H1 (cell line): ENCODE measurements around the gene PPP1R15B. TPM values are rescaled to one million over a fixed set of nuclear protein-coding genes. Genes with fewer than 3 reads are reported as not detected.
A peak's percentile ranks its signal among the peaks of the same experiment; 100 is the strongest.

ENCODE experiments used
- CTCF ChIA-PET: fragments of 300-600 bp; sonication (Branson Sonifier 250); formaldehyde crosslinking; loops from one replicate; lab custom pipeline; 2021; ENCODE audit not compliant: partially characterized antibody; lab: Charles Lee
- POLR2A ChIA-PET: fragments of 300-600 bp; sonication (Branson Sonifier 250); formaldehyde crosslinking; loops from one replicate; lab custom pipeline; 2021; ENCODE audit warnings: inconsistent platforms; ENCODE audit not compliant: partially characterized antibody; lab: Charles Lee
- DNase-seq, 2 experiments: peaks; one replicate each; pipeline versions ENCODE4 v3.0.0 to v3.0.0-alpha.2; 2010 to 2022; ENCODE audit warnings: low spot score in 2 of 2, low read depth in 1 of 2, mixed read lengths in 1 of 2
- FAIRE-seq: peaks from 2 replicates; lab custom pipeline; 2011; peaks lifted over from hg19 to GRCh38; lab: Jason Lieb, UNC
- H2AFZ ChIP-seq: 2 replicates; pipeline ENCODE4 v1.8.1; 2012; ENCODE audit warnings: low read length, inconsistent platforms
- H2AK5ac ChIP-seq: 2 replicates; pipeline ENCODE4 v1.6.1; 2013; ENCODE audit warnings: low read depth, low read length
- H2BK120ac ChIP-seq: replicated peaks from 2 replicates; pipeline ENCODE3; 2013; ENCODE audit warnings: low read depth, low read length, inconsistent platforms
- H2BK12ac ChIP-seq: 2 replicates; pipeline ENCODE4 v1.6.1; 2013; ENCODE audit warnings: low read depth, low read length
- H2BK15ac ChIP-seq: 2 replicates; pipeline ENCODE4 v1.6.1; 2013; ENCODE audit warnings: low read length
- H2BK20ac ChIP-seq: 2 replicates; pipeline ENCODE4 v1.6.1; 2013; ENCODE audit warnings: low read length
- H2BK5ac ChIP-seq: 2 replicates; pipeline ENCODE4 v1.6.1; 2013; ENCODE audit warnings: low read depth, low read length
- H3K14ac ChIP-seq: 2 replicates; pipeline ENCODE4 v1.6.1; 2013; ENCODE audit warnings: inconsistent platforms; ENCODE audit not compliant: insufficient read length
- H3K18ac ChIP-seq: 2 replicates; pipeline ENCODE4 v1.6.1; 2013; ENCODE audit warnings: low read length; ENCODE audit errors: extremely low read depth
- H3K23ac ChIP-seq: 2 replicates; pipeline ENCODE4 v1.6.1; 2013; ENCODE audit warnings: inconsistent platforms; ENCODE audit not compliant: insufficient read length
- H3K23me2 ChIP-seq: 2 replicates; pipeline ENCODE4 v1.6.1; 2013; ENCODE audit warnings: low read depth, low read length
- H3K27ac ChIP-seq: 2 replicates; pipeline ENCODE4 v1.6.1; 2011; ENCODE audit warnings: low read depth, low read length, inconsistent platforms
- H3K27me3 ChIP-seq, 4 experiments: replicated peaks in 1 of 4; 1 replicate in 1 of 4; 2 replicates in 3 of 4; pipeline versions ENCODE4 v1.6.1 to v1.8.1; 2011 to 2013; ENCODE audit warnings: low read length in 3 of 4, mild to moderate bottlenecking in 3 of 4, inconsistent platforms in 2 of 4, mixed read lengths in 2 of 4, moderate library complexity in 1 of 4; ENCODE audit not compliant: control insufficient read depth in 3 of 4, insufficient read depth in 3 of 4; ENCODE audit errors: extremely low read depth in 1 of 4
- H3K36me3 ChIP-seq, 4 experiments: 2 replicates each; pipeline versions ENCODE4 v1.6.1 to v1.8.1; 2011 to 2013; ENCODE audit warnings: mild to moderate bottlenecking in 4 of 4, low read length in 3 of 4, moderate library complexity in 2 of 4, control low read depth in 1 of 4, inconsistent platforms in 1 of 4; ENCODE audit not compliant: insufficient read depth in 4 of 4, control insufficient read depth in 2 of 4
- H3K4ac ChIP-seq: replicated peaks from 2 replicates; pipeline ENCODE3; 2013; ENCODE audit warnings: low read length, low read depth, mixed read lengths, inconsistent platforms; ENCODE audit not compliant: insufficient read length
- H3K4me1 ChIP-seq, 4 experiments: replicated peaks in 1 of 4; 1 replicate in 1 of 4; 2 replicates in 3 of 4; pipeline versions ENCODE4 v1.6.1 to v1.8.1; 2011 to 2013; ENCODE audit warnings: low read length in 3 of 4, inconsistent platforms in 2 of 4, mixed read lengths in 1 of 4; ENCODE audit not compliant: insufficient read depth in 4 of 4, control insufficient read depth in 3 of 4
- H3K4me2 ChIP-seq, 2 experiments: 2 replicates each; pipeline versions ENCODE4 v1.6.1 to v1.8.1; 2011 to 2013; ENCODE audit warnings: low read depth in 2 of 2, low read length in 2 of 2, control low read depth in 1 of 2, inconsistent platforms in 1 of 2, mild to moderate bottlenecking in 1 of 2; ENCODE audit not compliant: insufficient read depth in 1 of 2
- H3K4me3 ChIP-seq, 4 experiments: fragments of 200-600, 300-600 bp in 1 of 4; sonication (generic), shearing (Covaris generic), sonication (Bioruptor Twin) in 1 of 4; 2 replicates each; pipeline versions ENCODE4 v1.5.1 to v1.8.1; 2011 to 2016; ENCODE audit warnings: low read length in 4 of 4, low read depth in 3 of 4, control low read depth in 2 of 4, inconsistent platforms in 2 of 4, mild to moderate bottlenecking in 2 of 4, mixed read lengths in 1 of 4, moderate library complexity in 1 of 4; ENCODE audit not compliant: insufficient read depth in 2 of 4; ENCODE audit errors: extremely low read depth in 1 of 4
- H3K56ac ChIP-seq: replicated peaks from 2 replicates; pipeline ENCODE3; 2013; ENCODE audit warnings: low read depth, mild to moderate bottlenecking, mixed read lengths, low read length, inconsistent platforms; ENCODE audit not compliant: insufficient read length
- H3K79me1 ChIP-seq: 2 replicates; pipeline ENCODE4 v1.6.1; 2013; ENCODE audit warnings: low read depth, low read length, control low read depth
- H3K79me2 ChIP-seq, 2 experiments: 2 replicates each; pipeline versions ENCODE4 v1.6.1 to v1.8.1; 2012 to 2013; ENCODE audit warnings: low read length in 2 of 2, mild to moderate bottlenecking in 2 of 2, inconsistent platforms in 1 of 2; ENCODE audit not compliant: insufficient read depth in 2 of 2, control insufficient read depth in 1 of 2
- H3K9ac ChIP-seq, 4 experiments: replicated peaks in 1 of 4; 1 replicate in 1 of 4; 2 replicates in 3 of 4; pipeline versions ENCODE4 v1.6.1 to v1.8.1; 2011 to 2013; ENCODE audit warnings: low read depth in 3 of 4, low read length in 3 of 4, control low read depth in 2 of 4, mild to moderate bottlenecking in 2 of 4, moderate library complexity in 2 of 4, inconsistent platforms in 1 of 4; ENCODE audit errors: extremely low read depth in 1 of 4
- H3K9me3 ChIP-seq, 2 experiments: 2 replicates each; pipeline versions ENCODE4 v1.6.1 to v1.8.1; 2012 to 2013; ENCODE audit warnings: mild to moderate bottlenecking in 2 of 2, moderate library complexity in 2 of 2, control low read depth in 1 of 2, inconsistent platforms in 1 of 2, low read depth in 1 of 2, low read length in 1 of 2, mixed read lengths in 1 of 2; ENCODE audit not compliant: insufficient read depth in 2 of 2
- H4K20me1 ChIP-seq, 2 experiments: replicated peaks in 1 of 2; 2 replicates each; pipeline versions ENCODE3 to v1.8.1; 2011 to 2013; ENCODE audit warnings: inconsistent platforms in 2 of 2, low read length in 2 of 2, mild to moderate bottlenecking in 1 of 2; ENCODE audit not compliant: insufficient read depth in 2 of 2, control insufficient read depth in 1 of 2
- H4K5ac ChIP-seq: 2 replicates; pipeline ENCODE4 v1.6.1; 2013; ENCODE audit warnings: low read length, low read depth, mixed read lengths, inconsistent platforms; ENCODE audit not compliant: insufficient read length
- H4K8ac ChIP-seq: 2 replicates; pipeline ENCODE4 v1.8.0; 2013; ENCODE audit warnings: mild to moderate bottlenecking, moderate library complexity, low read length, inconsistent platforms; ENCODE audit not compliant: insufficient read depth; ENCODE audit errors: extremely low read depth
- H4K91ac ChIP-seq: replicated peaks from 2 replicates; pipeline ENCODE3; 2013; ENCODE audit warnings: low read length, mixed read lengths, inconsistent platforms; ENCODE audit not compliant: insufficient read length
- SAP30 ChIP-seq: fragments of 300-600 bp; sonication (generic); IDR thresholded peaks from 2 replicates; pipeline ENCODE4 v1.7.1; 2012; ENCODE audit warnings: low read length, moderate library complexity, mild to moderate bottlenecking, inconsistent platforms; ENCODE audit not compliant: insufficient read depth, insufficient replicate concordance
- WGBS, 2 experiments: shearing (Covaris generic) in 1 of 2; methylation state at CpG; one replicate each; pipeline versions ENCODE4 v1.1.6 to v1.1.7; 2013 to 2015; ENCODE audit warnings: low lambda C conversion rate in 2 of 2, mixed read lengths in 2 of 2, inconsistent platforms in 1 of 2, low coverage in 1 of 2, missing lambda C conversion rate in 1 of 2; ENCODE audit not compliant: insufficient replicate concordance in 2 of 2, insufficient coverage in 1 of 2, insufficient read length in 1 of 2; ENCODE audit errors: extremely low coverage in 1 of 2, missing lambda C conversion rate in 1 of 2; 5-methylcytosine and 5-hydroxymethylcytosine counted together
- polyA plus RNA-seq, 7 experiments: library from polyadenylated mRNA; depleted of rRNA in 3 of 7; stranded (reverse) in 5 of 7; unstranded in 2 of 7; fragments of >200 nt in 5 of 7; fragments of 200-250 nt in 2 of 7; gene quantifications; 1 replicate in 5 of 7; 2 replicates in 1 of 7; 4 replicates in 1 of 7; pipeline versions ENCODE4 v1.2.1 to v1.2.3, GENCODE V29; 2011 to 2013; ENCODE audit warnings: missing spikeins in 2 of 7, mixed read lengths in 2 of 7
- total RNA-seq: library from RNA; stranded (reverse); fragmentation: NEBNext Ultra II Directional; extraction: Animal tissue kit (Norgen Biotek cat#: 25700); gene quantifications from 2 replicates; pipeline ENCODE4 v1.2.1, GENCODE V29; 2021

Gene PPP1R15B
- total and polyA plus RNA-seq, 2 of the 8 experiments (the other 6 are each of a cell fraction or from before 2014, with no cell fraction given), result 14.4 to 72.2 TPM

- Histone ChIP-seq H3K18ac (no peak overlapping the region), H2BK15ac (no peak overlapping the region), H3K4ac (no peak overlapping the region), H3K9me3 (no peaks in the 10 kb centered on the region), H3K14ac (no peak overlapping the region), H3K79me1 (no peaks in the 10 kb centered on the region), H3K56ac (no peak overlapping the region), H3K4me1 (peaks cover 0 to 4% (median 1%) of the 10 kb centered on the region in 4 experiments; a peak in 6 of 7 replicates), H4K5ac (no peak overlapping the region), H3K36me3 (no peaks in the 10 kb centered on the region), H3K4me3 (no peak overlapping the region), H3K9ac (no peak overlapping the region), H3K27ac (no peak overlapping the region), H3K23ac (no peak overlapping the region), H2AFZ (no peak overlapping the region), H4K20me1 (no peaks in the 10 kb centered on the region), H2BK5ac (no peak overlapping the region), H2BK20ac (no peak overlapping the region), H2AK5ac (no peak overlapping the region), H3K79me2 (no peaks in the 10 kb centered on the region), H4K8ac (no peak overlapping the region; the same call in 1 of the 2 replicates), H3K23me2 (peaks cover 8% of the 10 kb centered on the region), H3K27me3 (peaks cover 5 to 47% (median 27%) of the 10 kb centered on the region in 4 experiments), H2BK12ac (no peak overlapping the region), H3K4me2 (no peak overlapping the region), H4K91ac (no peak overlapping the region)
- ChIA-PET CTCF (interaction anchor here (0.7 to 2.4 kb wide), 6 partner anchors 10 to 218 kb away, joined by 3 to 10 read pairs (median 4); no protein-coding TSS in a partner anchor), POLR2A (interaction anchor here (0.6 to 2.1 kb wide), 4 partner anchors 8 to 33 kb away, joined by 4 to 6 read pairs (median 4); no protein-coding TSS in a partner anchor)
- WGBS, 2 experiments, result 86% methylated on average over 8 of the region's 8 CpGs; no CpG with 5 or more reads in 1 of the 2 experiments
- DNase-seq (peak in 1 of 2 experiments; percentile 30), FAIRE-seq (no peak)
- no peak for TF ChIP-seq SAP30
- TF ChIP-seq, all 59 proteins: peak for 0
- no peak overlapping the region for H2BK120ac ChIP-seq
These were observed 31.3 kb downstream of the PPP1R15B start for GRCh38 chr1:204380293-204380831.
